ENCODE results near the gene NFIA. TPM values are rescaled to one million over a fixed set of nuclear protein-coding genes. Genes with fewer than 3 reads are reported as not detected.

Gene NFIA
- total and polyA plus RNA-seq, 2 donors (not counting 1 experiment from before 2014, with no cell fraction given), result 0.28 to 0.54 TPM

DNA sequence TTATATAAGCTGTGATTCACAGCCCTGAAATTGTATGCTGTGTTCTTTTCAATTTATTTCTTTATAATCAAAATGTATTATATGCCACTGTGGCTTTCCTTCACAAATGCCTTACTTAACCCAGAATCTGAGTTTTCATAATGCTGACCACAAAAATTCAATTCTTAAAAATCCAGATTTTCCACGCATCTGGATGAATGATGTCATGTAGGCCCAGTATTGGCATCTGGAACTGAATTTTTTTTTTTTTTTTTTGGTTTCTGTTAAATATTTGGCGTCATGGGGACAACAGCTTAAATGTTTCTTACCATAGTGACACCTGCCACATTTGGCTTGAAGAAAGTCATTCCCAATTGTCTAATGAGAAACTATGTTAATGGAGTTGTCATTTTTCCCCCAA, 345.8 kb downstream of the NFIA start:
- H3K9me3 Mint-ChIP-seq (ENCODE audit: insufficient read depth), result no peaks in the 10 kb centered on the region
- ChIA-PET POLR2A (no interaction called here), CTCF (interaction anchor here (1.0 kb wide), 1 partner anchor 26 kb away, joined by 3 read pairs; no protein-coding TSS in a partner anchor)
- no peaks in the 10 kb centered on the region for H3K27me3 Mint-ChIP-seq
- Histone ChIP-seq H3K27ac (ENCODE audit: low read length in 2 of 2) (no peak overlapping the region), H2AFZ (ENCODE audit: insufficient read depth, low read depth, low read length, poor library complexity, severe bottlenecking) (no peak overlapping the region), H4K20me1 (ENCODE audit: control insufficient read depth, insufficient read depth, low read length, poor library complexity, severe bottlenecking) (no peaks in the 10 kb centered on the region), H3K4me3 (ENCODE audit: control extremely low read depth in 1 of 5, extremely low read depth in 1 of 5, insufficient read depth in 1 of 5, low read depth in 2 of 5, low read length in 4 of 5) (no peak overlapping the region), H3K4me2 (replicated peaks; ENCODE audit: low read depth, low read length, poor library complexity, severe bottlenecking) (no peak overlapping the region), H3K27me3 (replicated peaks in 1 of 4; ENCODE audit: control extremely low read depth in 1 of 4, control insufficient read depth in 3 of 4, insufficient read depth in 4 of 4, low read length in 3 of 4) (no peaks in the 10 kb centered on the region), H3K36me3 (replicated peaks in 1 of 2; ENCODE audit: control extremely low read depth in 1 of 2, control insufficient read depth in 1 of 2, extremely low read depth in 1 of 2, insufficient read depth in 2 of 2, low read length in 1 of 2) (no peaks in the 10 kb centered on the region), H3K9ac (ENCODE audit: low read length) (no peak overlapping the region), H3K79me2 (ENCODE audit: control insufficient read depth, insufficient read depth, low read length) (no peaks in the 10 kb centered on the region), H3K9me3 (ENCODE audit: control extremely low read depth in 1 of 3, control insufficient read depth in 2 of 3, insufficient read depth in 1 of 3, low read length in 2 of 3) (no peaks in the 10 kb centered on the region), H3K4me1 (ENCODE audit: control insufficient read depth in 2 of 2, insufficient read depth in 2 of 2, low read length in 2 of 2) (peaks cover 0 to 5% of the 10 kb centered on the region in 2 donors)
- DNase-seq (no peak), ATAC-seq (ENCODE audit: low read depth) (no peak)
- H3K27ac Mint-ChIP-seq, result no peak overlapping the region
- H3K4me3 Mint-ChIP-seq, result no peak overlapping the region
- no CpG with 5 or more reads among the region's 2 CpGs for WGBS (ENCODE audit: insufficient coverage)
- intact Hi-C loops (cut with micrococcal nuclease), result no loop called here
- TF ChIP-seq, protein P1, sequence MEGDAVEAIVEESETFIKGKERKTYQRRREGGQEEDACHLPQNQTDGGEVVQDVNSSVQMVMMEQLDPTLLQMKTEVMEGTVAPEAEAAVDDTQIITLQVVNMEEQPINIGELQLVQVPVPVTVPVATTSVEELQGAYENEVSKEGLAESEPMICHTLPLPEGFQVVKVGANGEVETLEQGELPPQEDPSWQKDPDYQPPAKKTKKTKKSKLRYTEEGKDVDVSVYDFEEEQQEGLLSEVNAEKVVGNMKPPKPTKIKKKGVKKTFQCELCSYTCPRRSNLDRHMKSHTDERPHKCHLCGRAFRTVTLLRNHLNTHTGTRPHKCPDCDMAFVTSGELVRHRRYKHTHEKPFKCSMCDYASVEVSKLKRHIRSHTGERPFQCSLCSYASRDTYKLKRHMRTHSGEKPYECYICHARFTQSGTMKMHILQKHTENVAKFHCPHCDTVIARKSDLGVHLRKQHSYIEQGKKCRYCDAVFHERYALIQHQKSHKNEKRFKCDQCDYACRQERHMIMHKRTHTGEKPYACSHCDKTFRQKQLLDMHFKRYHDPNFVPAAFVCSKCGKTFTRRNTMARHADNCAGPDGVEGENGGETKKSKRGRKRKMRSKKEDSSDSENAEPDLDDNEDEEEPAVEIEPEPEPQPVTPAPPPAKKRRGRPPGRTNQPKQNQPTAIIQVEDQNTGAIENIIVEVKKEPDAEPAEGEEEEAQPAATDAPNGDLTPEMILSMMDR (IDR thresholded peaks at IDR 0.05), result no peak
- TF ChIP-seq EZH2 (IDR thresholded peaks at IDR 0.05; ENCODE audit: borderline replicate concordance, insufficient read depth, low read depth, low read length, poor library complexity, severe bottlenecking), result no peak
- H3K4me1 Mint-ChIP-seq, result peaks cover 6% of the 10 kb centered on the region

DNA sequence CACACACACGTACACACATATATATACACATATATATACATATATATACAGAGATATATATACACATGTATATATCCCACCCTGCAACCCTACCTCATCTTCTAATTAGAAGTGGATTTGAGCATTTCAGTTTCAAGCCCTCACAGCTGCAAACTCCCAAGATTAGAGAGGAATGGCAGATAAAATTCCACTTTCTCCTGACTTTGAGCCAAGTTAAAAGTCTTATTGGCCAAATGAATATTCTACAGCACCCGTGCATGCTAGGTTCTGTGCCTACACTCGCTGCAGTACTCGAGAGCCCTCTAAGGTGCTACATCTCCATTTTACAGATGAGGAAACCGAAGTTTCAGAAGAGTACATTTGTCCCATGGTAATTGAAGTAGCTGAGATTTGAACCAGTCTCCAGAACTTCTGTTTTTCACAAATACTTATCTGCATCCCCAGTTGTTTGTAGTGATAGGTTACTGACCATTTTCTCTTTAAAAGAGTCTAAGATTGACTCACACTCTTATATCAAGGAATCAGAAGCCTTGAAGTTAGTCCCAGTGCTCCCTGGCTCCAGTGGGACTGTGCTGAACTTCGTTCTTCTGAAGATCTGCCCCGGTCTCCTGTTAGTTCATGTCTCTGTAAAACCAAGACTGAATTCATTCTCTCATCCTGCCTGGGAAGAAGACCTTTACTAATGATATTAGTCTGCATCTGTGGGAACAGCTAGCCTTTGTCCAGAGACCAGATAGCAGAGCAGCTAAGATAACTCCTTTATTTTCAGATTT, 350.4 kb downstream of the NFIA start:
- Histone ChIP-seq H3K36me3 (replicated peaks in 1 of 2; ENCODE audit: control extremely low read depth in 1 of 2, control insufficient read depth in 1 of 2, extremely low read depth in 1 of 2, insufficient read depth in 2 of 2, low read length in 1 of 2) (no peaks in the 10 kb centered on the region), H3K79me2 (ENCODE audit: control insufficient read depth, insufficient read depth, low read length) (no peaks in the 10 kb centered on the region), H3K9ac (ENCODE audit: low read length) (no peak overlapping the region), H3K27ac (ENCODE audit: low read length in 2 of 2) (no peak overlapping the region), H3K9me3 (ENCODE audit: control extremely low read depth in 1 of 3, control insufficient read depth in 2 of 3, insufficient read depth in 1 of 3, low read length in 2 of 3) (no peaks in the 10 kb centered on the region), H3K4me2 (replicated peaks; ENCODE audit: low read depth, low read length, poor library complexity, severe bottlenecking) (no peak overlapping the region), H3K27me3 (replicated peaks in 1 of 4; ENCODE audit: control extremely low read depth in 1 of 4, control insufficient read depth in 3 of 4, insufficient read depth in 4 of 4, low read length in 3 of 4) (no peaks in the 10 kb centered on the region), H3K4me3 (ENCODE audit: control extremely low read depth in 1 of 5, extremely low read depth in 1 of 5, insufficient read depth in 1 of 5, low read depth in 2 of 5, low read length in 4 of 5) (no peak overlapping the region), H2AFZ (ENCODE audit: insufficient read depth, low read depth, low read length, poor library complexity, severe bottlenecking) (no peak overlapping the region), H4K20me1 (ENCODE audit: control insufficient read depth, insufficient read depth, low read length, poor library complexity, severe bottlenecking) (no peaks in the 10 kb centered on the region), H3K4me1 (ENCODE audit: control insufficient read depth in 2 of 2, insufficient read depth in 2 of 2, low read length in 2 of 2) (no peaks in the 10 kb centered on the region)
- no peaks in the 10 kb centered on the region for H3K4me1 Mint-ChIP-seq
- DNase-seq, result no peak
- ATAC-seq (ENCODE audit: low read depth), result no peak
- WGBS (ENCODE audit: insufficient coverage), result 97% methylated on average over 4 of the region's 7 CpGs
- ChIA-PET CTCF (interaction anchor here (0.6 to 0.9 kb wide), 3 partner anchors 8 to 386 kb away, joined by 3 read pairs; no protein-coding TSS in a partner anchor), POLR2A (no interaction called here)
- H3K9me3 Mint-ChIP-seq (ENCODE audit: insufficient read depth), result no peaks in the 10 kb centered on the region
- intact Hi-C loops (cut with micrococcal nuclease), result no loop called here
- no peak for TF ChIP-seq EZH2 (IDR thresholded peaks at IDR 0.05; ENCODE audit: borderline replicate concordance, insufficient read depth, low read depth, low read length, poor library complexity, severe bottlenecking)
- TF ChIP-seq, protein P1 (IDR thresholded peaks at IDR 0.05), result no peak
- no peak overlapping the region for H3K4me3 Mint-ChIP-seq
- H3K27ac Mint-ChIP-seq, result no peak overlapping the region
- H3K27me3 Mint-ChIP-seq, result peaks cover 10% of the 10 kb centered on the region

Data from B cell (primary cell).